Endothelial cell of umbilical vein (primary cell): ENCODE results near the gene UGT1A7. TPM values are rescaled to one million over a fixed set of nuclear protein-coding genes. Genes with fewer than 3 reads are reported as not detected.

Experiments used
- BruUV-seq: library from RNA; stranded (reverse); fragments of 400-500 nt; replicated peaks from 2 replicates; lab custom pipeline; 2021; lab: Mats Ljungman, UMichigan
- CTCF ChIA-PET: fragments of 300-600, 350-600 bp; sonication (Branson Sonifier 250); formaldehyde crosslinking; loops from one replicate; lab custom pipeline; 2021; ENCODE audit warnings: antibody characterized with exemption, inconsistent platforms; lab: Charles Lee
- POLR2A ChIA-PET: fragments of 300-600, 350-600 bp; sonication (Branson Sonifier 250); formaldehyde crosslinking; loops from one replicate; lab custom pipeline; 2021; ENCODE audit warnings: antibody characterized with exemption, inconsistent platforms; lab: Charles Lee
- DNase-seq: peaks from one replicate; pipeline ENCODE4 v3.0.0-alpha.2; 2011; ENCODE audit warnings: low read depth, low spot score
- FAIRE-seq: peaks from 2 replicates; lab custom pipeline; 2011; peaks lifted over from hg19 to GRCh38; lab: Jason Lieb, UNC
- H2AFZ ChIP-seq: 2 replicates; pipeline ENCODE4 v1.6.0; 2012; ENCODE audit warnings: low read depth, low read length, control low read depth, inconsistent platforms
- H3K27ac ChIP-seq: 2 replicates; pipeline ENCODE4 v1.5.1; 2011; ENCODE audit warnings: low read depth, mild to moderate bottlenecking, control low read depth, low read length, moderate library complexity; ENCODE audit not compliant: insufficient read depth
- H3K27me3 ChIP-seq, 2 experiments: 2 replicates each; pipeline versions ENCODE4 v1.6.0 to v1.6.1; 2011; ENCODE audit warnings: low read length in 2 of 2, mixed read lengths in 1 of 2; ENCODE audit not compliant: control insufficient read depth in 2 of 2, insufficient read depth in 2 of 2
- H3K36me3 ChIP-seq, 2 experiments: 2 replicates in 1 of 2; 3 replicates in 1 of 2; pipeline ENCODE4 v1.5.1; 2011; ENCODE audit warnings: low read length in 2 of 2, mild to moderate bottlenecking in 1 of 2, moderate library complexity in 1 of 2; ENCODE audit not compliant: control insufficient read depth in 2 of 2, insufficient read depth in 2 of 2; ENCODE audit errors: extremely low read depth in 1 of 2
- H3K4me1 ChIP-seq: 3 replicates; pipeline ENCODE4 v1.5.1; 2011; ENCODE audit warnings: mild to moderate bottlenecking, low read length; ENCODE audit not compliant: control insufficient read depth, insufficient read depth; ENCODE audit errors: extremely low read depth
- H3K4me2 ChIP-seq: 2 replicates; pipeline ENCODE4 v1.6.1; 2011; ENCODE audit warnings: low read length, control low read depth, mixed read lengths; ENCODE audit not compliant: insufficient read depth
- H3K4me3 ChIP-seq, 3 experiments: fragments of 200-600 bp in 1 of 3; sonication (generic), shearing (Covaris generic) in 1 of 3; replicated peaks in 1 of 3; 2 replicates each; pipeline ENCODE4 v1.5.1; 2011 to 2016; ENCODE audit warnings: control low read depth in 3 of 3, low read length in 3 of 3, mild to moderate bottlenecking in 2 of 3, inconsistent platforms in 1 of 3, low read depth in 1 of 3, moderate library complexity in 1 of 3; ENCODE audit not compliant: insufficient read depth in 1 of 3
- H3K79me2 ChIP-seq: 2 replicates; pipeline ENCODE4 v1.6.0; 2012; ENCODE audit warnings: low read length, inconsistent platforms; ENCODE audit not compliant: control insufficient read depth, insufficient read depth
- H3K9ac ChIP-seq: replicated peaks from 2 replicates; pipeline ENCODE3; 2011; ENCODE audit warnings: low read length, control low read depth; ENCODE audit not compliant: insufficient read depth; ENCODE audit errors: extremely low read depth
- H3K9me1 ChIP-seq: replicated peaks from 3 replicates; pipeline ENCODE4 v1.6.0; 2011; ENCODE audit warnings: mild to moderate bottlenecking, low read length; ENCODE audit not compliant: control insufficient read depth, insufficient read depth; ENCODE audit errors: extremely low read depth
- H3K9me3 ChIP-seq: replicated peaks from 2 replicates; pipeline ENCODE4 v1.5.1; 2012; ENCODE audit warnings: low read length, inconsistent platforms; ENCODE audit not compliant: control insufficient read depth, insufficient read depth
- H4K20me1 ChIP-seq: replicated peaks from 2 replicates; pipeline ENCODE3; 2011; ENCODE audit warnings: mild to moderate bottlenecking, low read length; ENCODE audit not compliant: control insufficient read depth, insufficient read depth; ENCODE audit errors: extremely low read depth
- EZH2 ChIP-seq: IDR thresholded peaks from 2 replicates; pipeline ENCODE4 v1.6.1; 2012; ENCODE audit warnings: borderline replicate concordance, low read depth, mild to moderate bottlenecking, moderate library complexity, low read length, inconsistent platforms; ENCODE audit not compliant: severe bottlenecking
- FOS ChIP-seq: IDR thresholded peaks from 2 replicates; pipeline ENCODE4 v1.6.1; 2011; ENCODE audit warnings: mild to moderate bottlenecking, low read length, moderate library complexity, borderline replicate concordance; ENCODE audit not compliant: insufficient read depth
- GATA2 ChIP-seq: IDR thresholded peaks from 2 replicates; pipeline ENCODE4 v1.7.0; 2011; ENCODE audit warnings: low read depth, mild to moderate bottlenecking, moderate library complexity, mixed read lengths, low read length; ENCODE audit not compliant: insufficient read length, insufficient read depth
- JUN ChIP-seq: IDR thresholded peaks from 2 replicates; pipeline ENCODE4 v1.6.1; 2011; ENCODE audit warnings: borderline replicate concordance, low read depth; ENCODE audit not compliant: insufficient read length, insufficient read depth
- MYC ChIP-seq: IDR thresholded peaks from one replicate; pipeline ENCODE4 v1.6.1; 2011; ENCODE audit warnings: mild to moderate bottlenecking, low read depth, low read length
- POLR2A ChIP-seq: IDR thresholded peaks from 2 replicates; pipeline ENCODE4 v1.6.1; 2012; ENCODE audit warnings: low read depth, mild to moderate bottlenecking, control low read depth, low read length
- POLR2AphosphoS5 ChIP-seq: IDR thresholded peaks from 2 replicates; pipeline ENCODE4 v1.6.1; 2012; ENCODE audit warnings: low read depth, mild to moderate bottlenecking, control low read depth, low read length, moderate library complexity; ENCODE audit not compliant: insufficient read depth
- dilution Hi-C: fragments of 300-500 bp; cut with MboI; formaldehyde crosslinking; loops from one replicate; pipeline ENCODE4 v1.15.0; 2019; ENCODE audit warnings: low sequenced_read_pairs; ENCODE audit not compliant: extremely low pct_ligation_motif_present
- intact Hi-C: fragments of 100-400 bp; cut with micrococcal nuclease; formaldehyde crosslinking; loops from one replicate; pipeline ENCODE4 v1.10.0; 2022
- polyA plus RNA-seq, 4 experiments: library from polyadenylated mRNA; depleted of rRNA in 3 of 4; stranded (reverse) in 3 of 4; unstranded in 1 of 4; fragments of >200 nt; gene quantifications; 2 replicates each; pipeline versions ENCODE4 v1.2.1 to v1.2.3, GENCODE V29; 2011 to 2012; ENCODE audit warnings: missing spikeins in 1 of 4
- total RNA-seq: library from RNA; stranded (reverse); gene quantifications from 2 replicates; pipeline ENCODE4 v1.2.3, GENCODE V29; 2021
- TF ChIP-seq, protein P1 (sequence below): IDR thresholded peaks from 2 replicates; pipeline ENCODE4 v1.6.1; 2011; ENCODE audit not compliant: insufficient read depth, insufficient read length
- TF ChIP-seq, protein P2 (sequence below), 2 donors: IDR thresholded peaks; 1 replicate in 1 of 2; 2 replicates in 1 of 2; pipeline ENCODE4 v1.5.1; 2011; ENCODE audit warnings: low read length in 2 of 2, mild to moderate bottlenecking in 2 of 2, moderate library complexity in 2 of 2, control low read depth in 1 of 2, inconsistent platforms in 1 of 2, low read depth in 1 of 2; ENCODE audit not compliant: insufficient read depth in 1 of 2; ENCODE audit errors: extremely low read depth in 1 of 2

Gene UGT1A7
- total and polyA plus RNA-seq, 2 donors (not counting 3 experiments of a cell fraction or from before 2014, with no cell fraction given): not detected

- Histone ChIP-seq H4K20me1 (no peaks in the 10 kb centered on the region), H3K9ac (no peak overlapping the region), H3K4me2 (no peak overlapping the region), H3K79me2 (no peaks in the 10 kb centered on the region), H3K27me3 (no peaks in the 10 kb centered on the region), H3K4me3 (no peak overlapping the region), H3K36me3 (no peaks in the 10 kb centered on the region), H3K9me1 (no peaks in the 10 kb centered on the region), H3K4me1 (no peaks in the 10 kb centered on the region), H2AFZ (no peak overlapping the region), H3K9me3 (no peaks in the 10 kb centered on the region), H3K27ac (no peak overlapping the region)
- ChIA-PET CTCF (no interaction called here), POLR2A (no interaction called here)
- TF ChIP-seq, protein P1, sequence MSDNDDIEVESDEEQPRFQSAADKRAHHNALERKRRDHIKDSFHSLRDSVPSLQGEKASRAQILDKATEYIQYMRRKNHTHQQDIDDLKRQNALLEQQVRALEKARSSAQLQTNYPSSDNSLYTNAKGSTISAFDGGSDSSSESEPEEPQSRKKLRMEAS: no peak
- no peak for TF ChIP-seq POLR2AphosphoS5
- TF ChIP-seq POLR2A: no peak
- no peak for TF ChIP-seq MYC
- TF ChIP-seq EZH2: no peak
- no peak for TF ChIP-seq FOS
- TF ChIP-seq, protein P2, sequence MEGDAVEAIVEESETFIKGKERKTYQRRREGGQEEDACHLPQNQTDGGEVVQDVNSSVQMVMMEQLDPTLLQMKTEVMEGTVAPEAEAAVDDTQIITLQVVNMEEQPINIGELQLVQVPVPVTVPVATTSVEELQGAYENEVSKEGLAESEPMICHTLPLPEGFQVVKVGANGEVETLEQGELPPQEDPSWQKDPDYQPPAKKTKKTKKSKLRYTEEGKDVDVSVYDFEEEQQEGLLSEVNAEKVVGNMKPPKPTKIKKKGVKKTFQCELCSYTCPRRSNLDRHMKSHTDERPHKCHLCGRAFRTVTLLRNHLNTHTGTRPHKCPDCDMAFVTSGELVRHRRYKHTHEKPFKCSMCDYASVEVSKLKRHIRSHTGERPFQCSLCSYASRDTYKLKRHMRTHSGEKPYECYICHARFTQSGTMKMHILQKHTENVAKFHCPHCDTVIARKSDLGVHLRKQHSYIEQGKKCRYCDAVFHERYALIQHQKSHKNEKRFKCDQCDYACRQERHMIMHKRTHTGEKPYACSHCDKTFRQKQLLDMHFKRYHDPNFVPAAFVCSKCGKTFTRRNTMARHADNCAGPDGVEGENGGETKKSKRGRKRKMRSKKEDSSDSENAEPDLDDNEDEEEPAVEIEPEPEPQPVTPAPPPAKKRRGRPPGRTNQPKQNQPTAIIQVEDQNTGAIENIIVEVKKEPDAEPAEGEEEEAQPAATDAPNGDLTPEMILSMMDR (IDR thresholded peaks at IDR 0.05; ENCODE audit: extremely low read depth in 1 of 2, insufficient read depth in 1 of 2, low read depth in 1 of 2, low read length in 2 of 2): no peak
- no peak for TF ChIP-seq JUN
- TF ChIP-seq GATA2: no peak
- no TSS peak for BruUV-seq
- dilution Hi-C loops: no loop called here
- no peak for DNase-seq
- intact Hi-C loops: no loop called here
- no peak for FAIRE-seq
Observed at GRCh38 chr2:233676046-233676445, 5.7 kb upstream of the UGT1A7 start.
